ENCODE data around the gene PUS10. TPM values are rescaled to one million over a fixed set of nuclear protein-coding genes. Genes with fewer than 3 reads are reported as not detected.

PUS10 gene
- total RNA-seq, 4 donors from 2014 or later: 11.6 to 33.5 (median 23.1) TPM

GRCh38 chr2:60959501-60959900 is 58.6 kb downstream of the PUS10 start:
- no peak overlapping the region for H3K4me3 ChIP-seq
- peaks cover 0 to 10% (median 0%) of the 10 kb centered on the region in 3 donors for H3K36me3 ChIP-seq
- H3K27me3 ChIP-seq: no peaks in the 10 kb centered on the region
- DNase-seq: no peak
- H3K4me1 ChIP-seq: no peaks in the 10 kb centered on the region
- TF ChIP-seq, protein P1, sequence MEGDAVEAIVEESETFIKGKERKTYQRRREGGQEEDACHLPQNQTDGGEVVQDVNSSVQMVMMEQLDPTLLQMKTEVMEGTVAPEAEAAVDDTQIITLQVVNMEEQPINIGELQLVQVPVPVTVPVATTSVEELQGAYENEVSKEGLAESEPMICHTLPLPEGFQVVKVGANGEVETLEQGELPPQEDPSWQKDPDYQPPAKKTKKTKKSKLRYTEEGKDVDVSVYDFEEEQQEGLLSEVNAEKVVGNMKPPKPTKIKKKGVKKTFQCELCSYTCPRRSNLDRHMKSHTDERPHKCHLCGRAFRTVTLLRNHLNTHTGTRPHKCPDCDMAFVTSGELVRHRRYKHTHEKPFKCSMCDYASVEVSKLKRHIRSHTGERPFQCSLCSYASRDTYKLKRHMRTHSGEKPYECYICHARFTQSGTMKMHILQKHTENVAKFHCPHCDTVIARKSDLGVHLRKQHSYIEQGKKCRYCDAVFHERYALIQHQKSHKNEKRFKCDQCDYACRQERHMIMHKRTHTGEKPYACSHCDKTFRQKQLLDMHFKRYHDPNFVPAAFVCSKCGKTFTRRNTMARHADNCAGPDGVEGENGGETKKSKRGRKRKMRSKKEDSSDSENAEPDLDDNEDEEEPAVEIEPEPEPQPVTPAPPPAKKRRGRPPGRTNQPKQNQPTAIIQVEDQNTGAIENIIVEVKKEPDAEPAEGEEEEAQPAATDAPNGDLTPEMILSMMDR (IDR thresholded peaks at IDR 0.05): no peak
- TF ChIP-seq POLR2A (IDR thresholded peaks at IDR 0.05): no peak
- peak overlapping the region in 1 of 4 donors; percentile 20 for H3K27ac ChIP-seq
- H3K9me3 ChIP-seq: no peaks in the 10 kb centered on the region

GRCh38 chr2:60958800-60959199 is 59.3 kb downstream of the PUS10 start:
- Histone ChIP-seq H3K4me3 (no peak overlapping the region), H3K4me1 (no peaks in the 10 kb centered on the region), H3K27ac (peak overlapping the region in 2 of 4 donors; percentile 14 to 20), H3K9me3 (no peaks in the 10 kb centered on the region), H3K36me3 (peaks cover 0 to 14% (median 0%) of the 10 kb centered on the region in 3 donors), H3K27me3 (no peaks in the 10 kb centered on the region)
- no peak for TF ChIP-seq POLR2A (IDR thresholded peaks at IDR 0.05)
- TF ChIP-seq, protein P1 (IDR thresholded peaks at IDR 0.05): no peak
- DNase-seq: no peak

- TF ChIP-seq, protein P1 (IDR thresholded peaks at IDR 0.05): no peak
- no peak for TF ChIP-seq POLR2A (IDR thresholded peaks at IDR 0.05)
- Histone ChIP-seq H3K27me3 (no peaks in the 10 kb centered on the region), H3K27ac (peak overlapping the region in 2 of 4 donors; percentile 14 to 15), H3K36me3 (peaks cover 0 to 14% (median 0%) of the 10 kb centered on the region in 3 donors), H3K4me3 (no peak overlapping the region), H3K4me1 (no peaks in the 10 kb centered on the region), H3K9me3 (no peaks in the 10 kb centered on the region)
- no peak for DNase-seq
These were observed 59.7 kb downstream of the PUS10 start for GRCh38 chr2:60958361-60958760.

- H3K27me3 ChIP-seq: no peaks in the 10 kb centered on the region
- H3K4me1 ChIP-seq: no peaks in the 10 kb centered on the region
- TF ChIP-seq, protein P1 (IDR thresholded peaks at IDR 0.05): no peak
- no peak for TF ChIP-seq POLR2A (IDR thresholded peaks at IDR 0.05)
- peaks cover 0 to 14% (median 0%) of the 10 kb centered on the region in 3 donors for H3K36me3 ChIP-seq
- no peaks in the 10 kb centered on the region for H3K9me3 ChIP-seq
- peak overlapping the region in 1 of 4 donors; percentile 45 for H3K27ac ChIP-seq
- peak in 1 of 3 donors; percentile 74 for DNase-seq
- no peak overlapping the region for H3K4me3 ChIP-seq
These were observed 60.4 kb downstream of the PUS10 start for GRCh38 chr2:60957643-60958042.

GRCh38 chr2:60957224-60957623 is 60.8 kb downstream of the PUS10 start:
- no peak for DNase-seq
- peak overlapping the region in 1 of 4 donors; percentile 45 for H3K27ac ChIP-seq
- TF ChIP-seq, protein P1 (IDR thresholded peaks at IDR 0.05): no peak
- no peak for TF ChIP-seq POLR2A (IDR thresholded peaks at IDR 0.05)
- no peaks in the 10 kb centered on the region for H3K27me3 ChIP-seq
- peaks cover 0 to 14% (median 0%) of the 10 kb centered on the region in 3 donors for H3K36me3 ChIP-seq
- H3K9me3 ChIP-seq: no peaks in the 10 kb centered on the region
- no peaks in the 10 kb centered on the region for H3K4me1 ChIP-seq
- H3K4me3 ChIP-seq: no peak overlapping the region

DNA sequence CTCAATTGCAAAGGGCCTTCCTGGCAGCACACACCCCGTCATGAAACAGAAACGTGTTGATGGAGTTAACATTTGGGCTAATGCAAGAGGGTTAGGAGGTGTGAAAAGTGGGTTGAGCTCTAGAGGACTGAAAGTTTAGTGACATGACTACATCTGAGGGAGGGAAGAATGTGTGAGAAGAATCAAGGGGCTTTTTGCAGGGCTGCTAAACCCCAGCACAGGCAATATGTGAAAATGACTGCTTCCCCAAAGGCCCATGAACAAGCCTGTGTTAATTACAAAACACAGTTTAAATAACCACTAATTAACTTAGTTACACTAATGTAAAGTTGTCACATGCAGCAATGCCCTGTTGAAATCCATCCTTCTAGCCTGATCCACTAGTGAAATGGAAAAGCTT is 63.9 kb downstream of the PUS10 start:
- Histone ChIP-seq H3K27ac (no peak overlapping the region), H3K4me1 (no peaks in the 10 kb centered on the region), H3K4me3 (no peak overlapping the region), H3K9me3 (no peaks in the 10 kb centered on the region), H3K36me3 (peaks cover 0 to 13% (median 0%) of the 10 kb centered on the region in 3 donors), H3K27me3 (no peaks in the 10 kb centered on the region)
- DNase-seq: no peak
- TF ChIP-seq, protein P1 (IDR thresholded peaks at IDR 0.05): no peak
- TF ChIP-seq POLR2A (IDR thresholded peaks at IDR 0.05): no peak

All from Peyer's patch (tissue), 4 donors.